ENCODE results near the gene CLTCL1.

- TF ChIP-seq, protein P1, sequence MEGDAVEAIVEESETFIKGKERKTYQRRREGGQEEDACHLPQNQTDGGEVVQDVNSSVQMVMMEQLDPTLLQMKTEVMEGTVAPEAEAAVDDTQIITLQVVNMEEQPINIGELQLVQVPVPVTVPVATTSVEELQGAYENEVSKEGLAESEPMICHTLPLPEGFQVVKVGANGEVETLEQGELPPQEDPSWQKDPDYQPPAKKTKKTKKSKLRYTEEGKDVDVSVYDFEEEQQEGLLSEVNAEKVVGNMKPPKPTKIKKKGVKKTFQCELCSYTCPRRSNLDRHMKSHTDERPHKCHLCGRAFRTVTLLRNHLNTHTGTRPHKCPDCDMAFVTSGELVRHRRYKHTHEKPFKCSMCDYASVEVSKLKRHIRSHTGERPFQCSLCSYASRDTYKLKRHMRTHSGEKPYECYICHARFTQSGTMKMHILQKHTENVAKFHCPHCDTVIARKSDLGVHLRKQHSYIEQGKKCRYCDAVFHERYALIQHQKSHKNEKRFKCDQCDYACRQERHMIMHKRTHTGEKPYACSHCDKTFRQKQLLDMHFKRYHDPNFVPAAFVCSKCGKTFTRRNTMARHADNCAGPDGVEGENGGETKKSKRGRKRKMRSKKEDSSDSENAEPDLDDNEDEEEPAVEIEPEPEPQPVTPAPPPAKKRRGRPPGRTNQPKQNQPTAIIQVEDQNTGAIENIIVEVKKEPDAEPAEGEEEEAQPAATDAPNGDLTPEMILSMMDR (optimal IDR thresholded peaks at IDR 0.05 in 1 of 3, IDR thresholded peaks at IDR 0.05 in 1 of 3, conservative IDR thresholded peaks at IDR 0.05 in 1 of 3; ENCODE audit: extremely low read depth in 1 of 3, insufficient read depth in 2 of 3, low read length in 3 of 3): no peak
- TF ChIP-seq EZH2 (IDR thresholded peaks at IDR 0.05; ENCODE audit: low read length): no peak
These were observed 30.7 kb downstream of the CLTCL1 start for GRCh38 chr22:19260804-19261203.
